Activated naive CD4-positive, alpha-beta T cell treated with anti-CD3 and anti-CD28 coated beads for 36 hours (primary cell): ENCODE measurements around the gene FGF16. TPM values are rescaled to one million over a fixed set of nuclear protein-coding genes. Genes with fewer than 3 reads are reported as not detected.
A peak's percentile ranks its signal among the peaks of the same experiment; 100 is the strongest.

Experiments
- CTCF ChIA-PET: fragments of 350-600 bp; sonication (Branson Sonifier 250); formaldehyde crosslinking; loops from one replicate; lab custom pipeline; 2021; ENCODE audit warnings: antibody characterized with exemption; lab: Charles Lee
- DNase-seq: peaks from one replicate; pipeline ENCODE4 v3.0.0-alpha.2; 2020
- H3K27ac Mint-ChIP-seq: one replicate; pipeline ENCODE4 v1.8.0; 2021; ENCODE audit warnings: mild to moderate bottlenecking, mixed read lengths
- H3K27me3 Mint-ChIP-seq: one replicate; pipeline ENCODE4 v1.8.0; 2021; ENCODE audit warnings: low read depth, mixed read lengths
- H3K36me3 Mint-ChIP-seq: one replicate; pipeline ENCODE4 v1.8.0; 2021; ENCODE audit warnings: low read depth, mixed read lengths
- H3K4me1 Mint-ChIP-seq: one replicate; pipeline ENCODE4 v1.8.0; 2021; ENCODE audit warnings: low read depth, mixed read lengths
- H3K4me3 Mint-ChIP-seq: one replicate; pipeline ENCODE4 v1.8.0; 2021; ENCODE audit warnings: mild to moderate bottlenecking, moderate library complexity, mixed read lengths
- H3K9me3 Mint-ChIP-seq: one replicate; pipeline ENCODE4 v1.8.0; 2021; ENCODE audit warnings: mixed read lengths
- intact Hi-C: fragments of 100-400 bp; cut with micrococcal nuclease; formaldehyde crosslinking; loops from one replicate; pipeline ENCODE4 v1.15.1; 2023
- total RNA-seq, 2 experiments: library from RNA; stranded (reverse); gene quantifications; one replicate each; pipeline ENCODE4 v1.2.3, GENCODE V29; 2021

Gene FGF16
- total RNA-seq, 2 experiments from 2014 or later, result 0.12 TPM; not detected in 1

- Mint-ChIP-seq H3K36me3 (no peaks in the 10 kb centered on the region), H3K9me3 (no peaks in the 10 kb centered on the region), H3K27ac (no peak overlapping the region), H3K4me1 (no peaks in the 10 kb centered on the region), H3K27me3 (no peaks in the 10 kb centered on the region), H3K4me3 (no peak overlapping the region)
- intact Hi-C loops, result no loop called here
- no peak for DNase-seq
- CTCF ChIA-PET, result interaction anchor here (0.7 kb wide), 1 partner anchor 567 kb away, joined by 3 read pairs; no protein-coding TSS in a partner anchor
These were observed 14.2 kb upstream of the FGF16 start for GRCh38 chrX:77433001-77433400.

- H3K27me3 Mint-ChIP-seq, result no peaks in the 10 kb centered on the region
- no peaks in the 10 kb centered on the region for H3K4me1 Mint-ChIP-seq
- H3K27ac Mint-ChIP-seq, result no peak overlapping the region
- no peak overlapping the region for H3K4me3 Mint-ChIP-seq
- DNase-seq, result no peak
- intact Hi-C loops, result no loop called here
- CTCF ChIA-PET, result no interaction called here
- no peaks in the 10 kb centered on the region for H3K36me3 Mint-ChIP-seq
- H3K9me3 Mint-ChIP-seq, result no peaks in the 10 kb centered on the region
These were observed 12.2 kb upstream of the FGF16 start for GRCh38 chrX:77434962-77435361.

- intact Hi-C loops, result no loop called here
- H3K36me3 Mint-ChIP-seq, result no peaks in the 10 kb centered on the region
- no peaks in the 10 kb centered on the region for H3K27me3 Mint-ChIP-seq
- CTCF ChIA-PET, result no interaction called here
- H3K4me1 Mint-ChIP-seq, result no peaks in the 10 kb centered on the region
- no peak overlapping the region for H3K4me3 Mint-ChIP-seq
- H3K27ac Mint-ChIP-seq, result no peak overlapping the region
- no peak for DNase-seq
- H3K9me3 Mint-ChIP-seq, result no peaks in the 10 kb centered on the region
These were observed 10.9 kb upstream of the FGF16 start for GRCh38 chrX:77436271-77436670.

GRCh38 chrX:77436682-77437081 lies 10.5 kb upstream of the FGF16 start:
- H3K27ac Mint-ChIP-seq, result no peak overlapping the region
- no peak overlapping the region for H3K4me3 Mint-ChIP-seq
- CTCF ChIA-PET, result no interaction called here
- no peaks in the 10 kb centered on the region for H3K36me3 Mint-ChIP-seq
- H3K4me1 Mint-ChIP-seq, result no peaks in the 10 kb centered on the region
- intact Hi-C loops, result no loop called here
- no peak for DNase-seq
- no peaks in the 10 kb centered on the region for H3K27me3 Mint-ChIP-seq
- H3K9me3 Mint-ChIP-seq, result no peaks in the 10 kb centered on the region

- Mint-ChIP-seq H3K27ac (no peak overlapping the region), H3K4me1 (no peaks in the 10 kb centered on the region), H3K27me3 (peaks cover 7% of the 10 kb centered on the region), H3K36me3 (no peaks in the 10 kb centered on the region), H3K4me3 (no peak overlapping the region), H3K9me3 (no peaks in the 10 kb centered on the region)
- intact Hi-C loops, result loop anchor here (10.0 kb wide), 3 partner anchors 154 to 584 kb away; partner anchors contain the start of gene ATRX
- DNase-seq, result no peak
- CTCF ChIA-PET, result no interaction called here
These were observed 6.9 kb upstream of the FGF16 start for GRCh38 chrX:77440330-77440729.

- Mint-ChIP-seq H3K27ac (no peak overlapping the region), H3K4me1 (no peaks in the 10 kb centered on the region), H3K4me3 (no peak overlapping the region), H3K27me3 (peaks cover 7% of the 10 kb centered on the region), H3K36me3 (no peaks in the 10 kb centered on the region), H3K9me3 (no peaks in the 10 kb centered on the region)
- CTCF ChIA-PET, result no interaction called here
- intact Hi-C loops, result loop anchor here (10.0 kb wide), 3 partner anchors 154 to 584 kb away; partner anchors contain the start of gene ATRX
- DNase-seq, result no peak
These were observed 6.2 kb upstream of the FGF16 start for GRCh38 chrX:77441033-77441432.

- Mint-ChIP-seq H3K36me3 (no peaks in the 10 kb centered on the region), H3K4me1 (no peaks in the 10 kb centered on the region), H3K27me3 (peaks cover 7% of the 10 kb centered on the region), H3K4me3 (no peak overlapping the region), H3K27ac (no peak overlapping the region), H3K9me3 (no peaks in the 10 kb centered on the region)
- CTCF ChIA-PET, result no interaction called here
- intact Hi-C loops, result loop anchor here (10.0 kb wide), 3 partner anchors 153 to 583 kb away; partner anchors contain the start of gene ATRX
- no peak for DNase-seq
These were observed 5.7 kb upstream of the FGF16 start for GRCh38 chrX:77441479-77441878.

- Mint-ChIP-seq H3K27ac (no peak overlapping the region), H3K4me1 (peaks cover 3% of the 10 kb centered on the region), H3K36me3 (no peaks in the 10 kb centered on the region), H3K9me3 (no peaks in the 10 kb centered on the region), H3K4me3 (no peak overlapping the region), H3K27me3 (peaks cover 10% of the 10 kb centered on the region)
- DNase-seq, result no peak
- intact Hi-C loops, result loop anchor here (10.0 kb wide), 3 partner anchors 152 to 582 kb away; partner anchors contain the start of gene ATRX
- CTCF ChIA-PET, result no interaction called here
These were observed 4.5 kb upstream of the FGF16 start for GRCh38 chrX:77442728-77443127.

GRCh38 chrX:77444075-77444474 lies 3.1 kb upstream of the FGF16 start:
- intact Hi-C loops, result loop anchor here (10.0 kb wide), 3 partner anchors 151 to 581 kb away; partner anchors contain the start of gene ATRX
- CTCF ChIA-PET, result no interaction called here
- Mint-ChIP-seq H3K9me3 (no peaks in the 10 kb centered on the region), H3K36me3 (no peaks in the 10 kb centered on the region), H3K4me1 (peaks cover 3% of the 10 kb centered on the region), H3K4me3 (no peak overlapping the region), H3K27me3 (peaks cover 14% of the 10 kb centered on the region), H3K27ac (no peak overlapping the region)
- no peak for DNase-seq

GRCh38 chrX:77444545-77444944 lies 2.6 kb upstream of the FGF16 start:
- Mint-ChIP-seq H3K4me3 (no peak overlapping the region), H3K36me3 (no peaks in the 10 kb centered on the region), H3K27ac (no peak overlapping the region), H3K27me3 (peaks cover 14% of the 10 kb centered on the region), H3K9me3 (no peaks in the 10 kb centered on the region), H3K4me1 (peaks cover 3% of the 10 kb centered on the region)
- DNase-seq, result no peak
- CTCF ChIA-PET, result no interaction called here
- intact Hi-C loops, result loop anchor here (10.0 kb wide), 3 partner anchors 150 to 580 kb away; partner anchors contain the start of gene ATRX

GRCh38 chrX:77446029-77446585 lies 1.1 kb upstream of the FGF16 start:
- peaks cover 3% of the 10 kb centered on the region for H3K4me1 Mint-ChIP-seq
- intact Hi-C loops, result loop anchor here (2.0 to 10.0 kb wide), 4 partner anchors 149 to 579 kb away; partner anchors contain the start of genes ATRX and MAGT1
- peak; percentile 48 for DNase-seq
- no peaks in the 10 kb centered on the region for H3K36me3 Mint-ChIP-seq
- peak overlapping the region; percentile 72 for H3K4me3 Mint-ChIP-seq
- no peaks in the 10 kb centered on the region for H3K9me3 Mint-ChIP-seq
- H3K27ac Mint-ChIP-seq, result no peak overlapping the region
- CTCF ChIA-PET, result interaction anchor here (1.1 kb wide), 1 partner anchor 583 kb away, joined by 3 read pairs; no protein-coding TSS in a partner anchor
- peaks cover 14% of the 10 kb centered on the region for H3K27me3 Mint-ChIP-seq

GRCh38 chrX:77447653-77448569 lies 722 bp downstream of the FGF16 start:
- H3K9me3 Mint-ChIP-seq, result no peaks in the 10 kb centered on the region
- H3K36me3 Mint-ChIP-seq, result no peaks in the 10 kb centered on the region
- peaks cover 14% of the 10 kb centered on the region for H3K27me3 Mint-ChIP-seq
- peak overlapping the region; percentile 38 for H3K4me3 Mint-ChIP-seq
- no peak for DNase-seq
- intact Hi-C loops, result loop anchor here (2.0 to 10.0 kb wide), 4 partner anchors 147 to 577 kb away; partner anchors contain the start of genes ATRX and MAGT1
- H3K27ac Mint-ChIP-seq, result no peak overlapping the region
- H3K4me1 Mint-ChIP-seq, result peaks cover 3% of the 10 kb centered on the region
- CTCF ChIA-PET, result interaction anchor here (0.6 to 1.6 kb wide), 3 partner anchors 9 to 451 kb away, joined by 3 to 4 read pairs (median 3); partner anchors contain the start of gene COX7B
